DMS153 treated with DMSO at 0.1 percent for 48 hours (cell line): Measurements from ENCODE around the gene ADAMTS14.

Experiments used
- DNase-seq: peaks from one replicate; lab custom pipeline; 2025; ENCODE audit not compliant: unreplicated experiment; lab: John Stamatoyannopoulos, UW

The ADAMTS14 gene

DNA sequence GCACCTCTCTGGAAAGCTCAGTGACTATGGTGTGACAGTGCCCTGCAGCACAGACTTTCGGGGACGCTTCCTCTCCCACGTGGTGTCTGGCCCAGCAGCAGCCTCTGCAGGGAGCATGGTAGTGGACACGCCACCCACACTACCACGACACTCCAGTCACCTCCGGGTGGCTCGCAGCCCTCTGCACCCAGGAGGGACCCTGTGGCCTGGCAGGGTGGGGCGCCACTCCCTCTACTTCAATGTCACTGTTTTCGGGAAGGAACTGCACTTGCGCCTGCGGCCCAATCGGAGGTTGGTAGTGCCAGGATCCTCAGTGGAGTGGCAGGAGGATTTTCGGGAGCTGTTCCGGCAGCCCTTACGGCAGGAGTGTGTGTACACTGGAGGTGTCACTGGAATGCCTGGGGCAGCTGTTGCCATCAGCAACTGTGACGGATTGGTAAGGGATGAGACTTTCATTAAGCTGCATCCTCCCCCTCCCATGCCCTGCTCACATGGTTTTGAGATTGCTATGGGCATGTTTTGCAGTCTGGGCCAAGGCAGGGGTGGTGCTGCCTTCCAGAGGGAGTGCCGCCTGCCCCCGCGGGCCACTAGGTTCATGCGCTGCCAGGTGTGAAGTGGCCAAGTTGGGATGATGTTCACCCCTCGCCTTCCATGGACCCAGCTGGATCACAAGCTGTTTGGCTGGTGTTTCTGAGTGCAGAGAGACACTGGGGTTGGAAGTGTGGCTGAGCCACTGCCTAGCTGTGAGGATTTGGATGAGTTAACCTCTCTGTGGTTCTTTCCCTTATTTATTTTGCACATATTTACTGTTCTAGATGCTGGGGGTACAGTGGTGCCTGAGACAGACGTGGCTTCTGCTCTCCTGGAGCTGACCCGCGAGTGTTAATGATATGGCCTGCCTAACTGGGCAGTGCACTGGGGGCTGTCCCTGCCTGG is 2.5 kb downstream of the ADAMTS14 start:
- DNase-seq: no peak

DNA sequence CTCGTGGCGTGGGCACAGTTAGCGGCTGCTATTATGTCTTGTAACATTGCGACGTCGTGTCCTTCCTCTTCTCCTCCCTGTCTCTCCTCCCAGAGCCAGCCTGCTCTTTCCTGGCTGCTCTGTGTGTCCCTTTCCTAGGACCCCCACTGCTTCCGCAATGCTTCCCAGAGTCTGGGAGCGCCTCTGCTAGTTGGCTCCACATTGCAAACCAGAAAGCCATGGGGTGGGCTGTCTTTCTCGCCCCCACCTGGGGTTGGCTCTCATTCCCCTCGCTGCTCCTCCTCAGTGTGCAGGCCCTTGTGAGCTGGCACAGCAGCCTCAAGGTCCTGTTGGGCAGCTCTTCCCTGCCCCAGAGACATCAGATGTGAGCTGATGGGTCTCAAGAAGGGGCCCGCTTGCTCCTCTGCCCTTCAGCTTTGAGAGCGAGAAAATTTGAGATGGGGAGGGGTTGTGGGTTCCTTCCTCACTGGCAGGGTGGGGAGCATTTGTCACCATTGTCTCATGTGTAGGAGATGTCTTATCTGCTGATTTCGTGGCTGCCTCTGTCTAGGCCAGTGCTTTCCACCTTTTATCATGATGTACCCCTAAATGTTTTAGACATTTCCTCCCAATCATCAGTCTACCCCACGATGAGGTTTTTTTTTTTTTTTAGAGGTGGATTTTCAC is 3.3 kb downstream of the ADAMTS14 start:
- DNase-seq: no peak

DNA sequence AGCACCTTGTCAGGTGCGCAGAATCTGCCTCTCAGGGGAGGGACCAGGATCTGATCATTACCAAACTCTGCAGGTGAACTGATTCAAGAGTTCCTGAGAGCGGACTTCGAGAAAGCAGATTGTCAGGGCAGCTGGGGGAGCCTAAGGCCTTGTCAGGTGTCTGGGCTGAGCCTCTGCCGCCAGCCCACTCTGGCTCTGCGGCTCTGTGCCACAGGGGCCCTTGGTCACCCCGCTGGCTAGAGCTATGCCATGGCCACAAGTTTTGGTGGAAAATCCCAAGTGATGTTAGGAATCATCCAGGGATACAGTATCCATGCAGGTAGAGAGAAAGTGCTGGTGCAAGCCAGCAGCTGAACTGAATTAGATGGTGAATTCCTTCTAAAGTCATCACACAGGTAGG is 4.2 kb downstream of the ADAMTS14 start:
- no peak for DNase-seq

DNA sequence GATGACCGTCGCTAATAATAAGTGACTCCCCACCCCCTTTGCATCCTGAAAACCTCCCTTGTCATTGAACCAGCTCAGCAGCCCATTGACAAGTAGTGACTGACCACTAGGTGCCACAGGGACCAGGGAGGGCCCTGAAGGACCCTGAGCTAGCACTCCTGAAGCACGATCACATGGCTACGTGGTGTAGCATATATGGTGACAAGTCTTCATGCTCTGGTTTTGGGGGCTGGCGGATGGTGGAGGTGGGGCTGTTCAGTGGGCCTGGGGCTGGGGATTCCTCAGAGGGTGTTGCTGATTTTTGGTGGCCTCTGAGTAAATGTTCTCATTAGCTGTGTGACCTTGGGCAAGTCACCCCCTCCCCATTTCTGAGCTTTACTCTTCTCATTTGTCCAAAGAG is 4.7 kb downstream of the ADAMTS14 start:
- DNase-seq: no peak

DNA sequence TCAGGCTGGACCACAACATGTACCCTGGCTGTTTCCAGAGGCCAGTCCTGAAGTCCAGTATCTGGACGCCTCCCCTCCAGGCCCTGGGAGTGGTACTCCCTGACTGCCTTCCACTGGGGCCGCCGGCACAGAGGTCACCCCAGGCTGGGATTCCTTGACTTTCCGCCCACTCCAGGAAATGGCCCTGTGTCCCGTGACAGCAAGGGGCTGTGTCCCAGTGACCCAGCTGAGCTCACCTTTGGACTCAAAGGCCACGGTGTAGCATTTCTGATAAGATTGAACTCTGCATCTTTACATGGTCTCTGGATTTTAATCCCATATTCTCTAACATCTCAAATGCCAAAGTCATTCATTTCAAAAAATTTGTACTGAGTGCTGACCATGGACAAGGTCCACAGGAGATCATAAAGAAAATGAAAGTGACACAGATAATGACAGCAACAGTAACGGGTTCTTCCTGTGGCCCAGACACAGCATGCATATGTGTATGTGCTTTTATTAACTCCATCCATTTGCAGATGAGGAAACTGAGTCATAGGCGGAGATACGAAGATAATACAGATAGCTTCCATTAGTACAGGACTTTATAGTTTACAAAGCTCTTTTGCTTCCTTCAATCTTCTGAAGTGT is 5.4 kb downstream of the ADAMTS14 start:
- no peak for DNase-seq

DNA sequence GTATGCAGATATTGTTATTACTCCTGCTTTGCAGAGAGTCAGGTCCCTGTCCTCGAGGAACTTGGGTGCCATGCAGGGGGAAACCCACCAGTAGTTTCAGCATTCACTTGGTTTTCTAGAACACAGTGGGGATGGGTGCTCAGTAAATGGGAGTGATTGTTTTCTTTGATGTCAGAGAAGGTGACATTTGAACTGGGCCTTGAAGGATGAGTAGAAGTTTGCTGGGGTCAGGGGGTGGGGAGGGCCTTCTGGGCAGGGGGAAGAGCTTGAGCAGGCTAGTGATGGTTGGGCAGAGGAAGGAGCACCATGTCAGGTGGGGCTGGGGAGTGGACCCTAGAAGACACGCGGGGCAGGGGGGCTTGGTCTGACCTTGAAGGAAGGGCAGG is 5.9 kb downstream of the ADAMTS14 start:
- DNase-seq: no peak

DNA sequence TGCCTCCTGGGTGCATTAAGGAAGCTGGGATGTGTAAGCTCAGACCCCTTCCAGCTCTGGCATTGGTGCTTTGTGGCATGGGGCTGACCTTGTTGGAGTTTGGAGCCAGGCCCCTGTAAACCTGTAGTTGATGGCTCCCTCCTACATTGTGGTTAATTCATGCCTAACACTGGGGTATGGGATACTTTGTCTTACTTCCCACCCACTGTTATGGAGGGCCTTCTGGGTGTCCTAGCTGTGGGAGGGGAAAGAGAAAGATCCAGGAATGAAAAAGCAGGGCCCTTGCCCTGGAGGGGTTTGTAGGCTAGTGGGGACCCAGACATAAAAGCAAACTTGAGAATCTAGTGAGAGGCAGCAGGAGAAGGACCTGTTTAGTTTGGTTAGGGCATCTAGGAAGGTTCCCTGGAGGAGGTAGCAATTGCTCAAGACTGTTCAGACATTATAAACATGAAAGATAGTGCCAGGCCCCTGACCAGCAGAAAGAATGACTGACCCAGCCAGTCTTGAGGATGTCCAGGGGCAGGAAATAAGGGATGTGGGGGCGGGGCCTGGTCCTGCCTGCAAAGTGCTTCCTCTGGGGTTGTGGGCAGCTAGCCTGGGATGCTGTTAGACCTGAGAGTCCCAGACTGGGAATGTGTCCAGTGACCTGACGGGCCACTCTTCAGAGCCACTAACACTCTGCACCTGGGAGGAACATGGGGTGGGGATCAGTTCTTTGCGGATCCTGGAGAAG is 6.6 kb downstream of the ADAMTS14 start:
- no peak for DNase-seq

DNA sequence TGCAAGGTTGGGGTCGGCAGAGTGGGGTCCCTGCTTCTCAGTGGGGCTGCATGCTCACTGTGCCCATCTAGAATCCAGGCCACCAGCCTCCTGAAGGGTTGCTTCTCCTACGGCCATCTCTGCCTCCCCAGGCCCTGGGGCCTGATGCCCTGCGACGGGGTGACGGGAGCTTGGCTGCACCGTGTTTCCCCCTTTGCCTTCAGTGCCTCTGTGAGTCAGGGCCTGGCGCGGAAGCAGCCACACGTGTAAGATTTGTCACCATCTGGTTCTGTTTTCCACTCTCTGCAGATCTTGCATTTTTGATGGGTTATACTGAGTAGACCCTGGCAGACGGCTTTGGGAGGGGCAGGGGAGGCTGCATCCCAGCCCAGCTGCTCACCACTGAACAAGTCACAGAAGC is 7.2 kb downstream of the ADAMTS14 start:
- DNase-seq: no peak

DNA sequence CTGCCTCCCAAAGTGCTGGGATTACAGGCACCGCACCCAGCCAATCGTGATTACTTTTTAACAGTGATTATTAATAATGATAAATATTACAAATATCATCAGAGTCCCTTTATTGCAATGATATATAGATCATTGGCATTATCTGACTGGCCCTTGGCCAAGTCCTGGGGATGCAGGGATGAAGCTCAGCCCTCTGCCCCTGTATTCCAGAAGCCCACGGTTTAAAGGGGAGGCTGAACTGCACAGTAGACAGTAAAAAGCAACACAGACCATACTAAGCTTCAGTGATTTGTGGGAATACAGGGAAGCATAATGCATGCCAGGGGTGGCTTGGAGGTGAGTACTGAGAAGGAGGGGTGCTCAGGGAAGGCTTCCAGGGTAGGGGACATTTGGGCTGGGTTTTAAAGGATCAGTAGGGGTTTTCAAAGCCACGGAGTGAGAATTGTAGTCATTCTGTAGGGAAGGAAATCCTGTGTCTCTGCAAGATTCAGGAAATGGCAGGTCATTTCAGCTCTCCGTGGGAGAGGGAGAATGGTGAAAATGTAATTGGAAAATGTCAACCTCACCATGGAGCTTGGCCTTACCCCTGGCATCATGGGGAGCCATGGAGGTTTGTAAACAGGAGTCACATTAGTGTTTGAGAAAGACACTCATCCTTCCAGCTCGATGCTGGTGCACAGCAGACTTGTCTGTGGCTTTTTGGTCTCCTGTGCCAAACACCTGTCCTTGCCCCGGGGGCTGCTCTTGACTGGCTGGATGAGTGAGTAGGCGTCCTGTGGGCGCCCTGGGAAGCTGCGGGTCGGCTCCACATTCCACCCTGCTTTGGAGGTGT is 8.8 kb downstream of the ADAMTS14 start:
- no peak for DNase-seq

DNA sequence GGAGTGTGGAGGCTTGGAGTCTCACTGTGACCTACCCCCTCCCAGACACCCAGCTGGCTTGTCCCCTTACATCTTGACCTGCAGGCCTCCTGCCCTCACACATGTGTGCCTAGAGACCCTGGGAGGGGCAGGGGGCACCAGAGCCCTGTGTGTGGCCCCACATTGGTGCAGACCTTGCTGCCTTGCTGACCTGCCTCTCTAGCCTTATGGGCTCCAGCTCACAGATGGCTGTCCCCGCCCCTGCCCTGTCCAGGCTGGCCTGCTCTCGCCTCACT is 9.4 kb downstream of the ADAMTS14 start:
- DNase-seq: no peak

DNA sequence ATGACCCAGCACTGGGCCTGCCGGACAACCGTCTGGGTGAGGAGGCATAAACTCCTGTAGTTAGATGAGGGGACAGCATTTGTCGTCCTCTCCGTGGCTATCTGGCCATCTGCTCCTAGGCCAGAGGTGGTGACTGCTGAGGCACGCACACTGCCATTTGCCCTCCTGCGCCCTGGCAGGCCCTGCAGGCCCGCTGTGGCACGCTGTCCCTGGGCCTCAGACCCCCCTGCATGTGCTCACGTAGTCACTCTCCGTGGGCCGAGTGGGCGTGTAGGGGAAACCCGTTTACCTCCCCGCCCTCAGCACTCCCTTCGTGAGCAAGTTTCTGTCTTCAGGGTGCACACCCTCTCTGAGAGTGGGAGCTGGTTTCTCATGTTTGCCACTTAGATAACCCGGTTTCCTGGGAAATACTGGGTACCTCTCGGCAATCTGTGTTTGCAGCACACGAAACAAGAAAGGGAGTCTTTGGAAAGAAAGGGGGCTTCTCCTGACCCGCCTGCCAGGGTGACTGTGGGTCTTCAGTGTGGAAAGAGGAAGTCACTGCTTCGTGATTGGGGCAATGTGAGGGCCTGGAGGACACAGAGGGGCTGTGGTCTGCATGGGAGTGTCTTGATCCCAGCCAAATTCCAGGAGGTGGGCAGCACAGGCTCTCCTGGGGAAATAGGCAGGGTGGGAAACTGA is 10.8 kb downstream of the ADAMTS14 start:
- no peak for DNase-seq

DNA sequence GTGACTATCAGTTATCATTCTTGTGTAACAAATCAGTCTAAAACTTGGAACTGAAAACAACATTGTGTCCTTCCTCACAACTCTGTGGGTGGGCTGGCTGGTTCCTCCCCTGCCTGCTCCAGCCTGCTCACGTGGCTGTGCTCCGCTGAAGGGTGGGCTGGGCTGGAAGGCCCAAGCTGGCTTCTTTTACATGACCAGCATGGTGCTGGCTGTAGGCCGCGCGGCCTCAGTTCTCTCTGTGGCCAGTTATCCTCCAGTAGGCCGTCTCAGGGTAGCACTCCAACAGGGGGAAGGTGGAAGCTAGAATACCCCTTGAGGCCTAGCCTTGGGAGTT is 11.3 kb downstream of the ADAMTS14 start:
- DNase-seq: no peak

DNA sequence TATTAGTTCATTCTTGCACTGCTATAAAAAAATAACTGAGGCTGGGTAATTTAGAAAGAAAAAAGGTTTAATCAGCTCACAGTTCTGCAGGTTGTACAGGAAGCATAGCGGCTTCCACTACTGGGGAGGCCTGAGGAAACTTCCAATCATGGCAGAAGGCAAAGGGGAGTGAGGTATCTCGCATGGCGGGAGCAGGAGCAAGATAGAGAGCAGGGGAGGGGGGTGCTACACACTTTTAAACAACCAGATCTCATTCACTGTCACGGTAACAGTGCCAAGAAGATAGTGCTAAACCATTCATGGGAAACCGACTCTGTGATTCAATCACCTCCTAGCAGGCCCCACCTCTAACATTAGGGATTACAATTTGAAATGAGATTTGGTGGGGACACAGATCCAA is 11.6 kb downstream of the ADAMTS14 start:
- no peak for DNase-seq

DNA sequence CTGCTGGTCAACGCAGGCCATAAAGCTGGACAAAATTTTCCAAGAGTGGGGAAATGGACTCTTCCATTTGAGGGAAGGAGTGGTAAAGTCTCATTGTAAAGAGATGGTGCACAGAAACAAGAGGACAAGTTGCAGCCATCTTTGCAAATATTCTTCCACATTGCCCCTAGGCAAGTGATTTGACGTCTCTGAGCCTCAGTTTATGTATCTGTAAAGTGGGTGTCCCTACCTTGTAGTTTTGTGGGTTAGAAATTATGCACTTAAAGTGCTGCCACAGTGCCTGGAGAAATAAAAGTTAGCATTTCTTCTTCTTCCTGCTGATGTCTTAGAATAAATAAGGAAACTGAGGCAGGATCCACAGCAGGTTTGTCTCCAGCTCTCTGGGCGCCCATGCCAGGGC is 12.1 kb downstream of the ADAMTS14 start:
- no peak for DNase-seq

DNA sequence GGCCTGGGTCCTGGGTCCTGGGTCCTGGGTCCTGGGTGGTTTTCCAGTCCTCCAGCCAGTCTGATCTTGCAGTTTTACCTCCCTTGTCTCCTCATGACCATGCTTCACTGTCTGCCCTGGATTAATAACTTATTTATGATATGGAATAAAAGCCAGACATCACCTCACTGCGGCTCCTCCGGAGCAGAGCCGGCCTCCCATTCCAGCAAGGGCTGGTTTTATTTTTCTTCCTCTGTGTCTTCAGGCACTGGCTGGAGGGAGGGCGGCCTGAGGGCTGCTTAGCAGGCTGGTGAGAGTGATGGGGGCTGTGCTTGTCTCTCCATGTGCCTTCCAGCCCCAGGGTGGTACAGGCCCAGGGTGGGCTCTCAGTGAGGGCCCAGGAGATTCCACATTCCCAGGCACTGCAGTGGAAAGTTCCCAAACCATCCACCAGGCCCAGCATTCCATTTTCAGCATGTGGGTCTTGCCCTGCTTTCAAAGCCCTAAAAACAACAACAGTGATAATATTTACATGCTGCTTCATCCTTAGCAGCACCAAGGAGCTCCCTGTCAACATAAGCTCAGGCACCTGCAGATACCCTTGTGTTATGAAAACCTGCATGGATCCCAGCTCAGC is 12.6 kb downstream of the ADAMTS14 start:
- no peak for DNase-seq

DNA sequence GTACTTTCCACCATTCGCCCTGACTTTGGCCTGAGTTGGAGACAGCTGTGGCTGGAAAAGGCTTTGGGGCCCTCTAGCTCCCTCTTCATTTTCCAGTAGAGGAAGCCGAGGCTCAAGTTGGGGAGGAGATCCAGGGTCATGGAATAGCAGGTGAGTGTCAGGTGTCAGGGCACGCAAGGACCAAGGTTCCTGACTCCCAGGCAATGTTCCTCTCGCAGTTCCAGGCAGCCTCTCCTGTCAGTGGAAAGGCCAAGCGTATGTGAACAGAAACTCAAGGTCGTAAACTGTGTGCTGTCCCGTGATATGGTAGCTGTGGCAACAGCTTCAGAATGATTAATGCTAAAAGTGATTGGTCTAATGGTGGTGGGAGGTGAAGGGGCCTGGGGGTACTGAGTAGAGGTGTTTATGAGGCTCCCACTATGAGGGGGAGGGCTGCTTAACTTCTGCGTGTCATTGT is 13.2 kb downstream of the ADAMTS14 start:
- DNase-seq: no peak

DNA sequence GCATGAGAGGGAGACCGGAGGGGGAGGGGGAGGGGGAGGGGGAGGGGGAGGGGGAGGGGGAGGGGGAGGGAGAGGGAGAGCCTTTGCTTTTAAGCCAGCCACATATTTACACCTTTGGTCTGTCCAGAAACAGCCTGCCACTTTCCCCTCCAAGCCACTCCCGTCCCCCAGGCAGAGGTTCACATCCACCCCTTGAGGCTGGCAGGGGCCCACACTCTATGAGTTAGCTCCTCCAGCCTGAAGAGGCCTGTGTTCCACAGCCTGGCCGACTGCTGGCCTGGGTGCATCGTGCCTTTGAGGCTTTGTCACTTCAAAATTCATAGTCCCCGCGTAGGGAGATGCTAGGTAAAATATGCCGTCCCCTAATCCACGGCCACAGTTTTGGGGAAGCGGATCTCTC is 16.5 kb downstream of the ADAMTS14 start:
- no peak for DNase-seq

DNA sequence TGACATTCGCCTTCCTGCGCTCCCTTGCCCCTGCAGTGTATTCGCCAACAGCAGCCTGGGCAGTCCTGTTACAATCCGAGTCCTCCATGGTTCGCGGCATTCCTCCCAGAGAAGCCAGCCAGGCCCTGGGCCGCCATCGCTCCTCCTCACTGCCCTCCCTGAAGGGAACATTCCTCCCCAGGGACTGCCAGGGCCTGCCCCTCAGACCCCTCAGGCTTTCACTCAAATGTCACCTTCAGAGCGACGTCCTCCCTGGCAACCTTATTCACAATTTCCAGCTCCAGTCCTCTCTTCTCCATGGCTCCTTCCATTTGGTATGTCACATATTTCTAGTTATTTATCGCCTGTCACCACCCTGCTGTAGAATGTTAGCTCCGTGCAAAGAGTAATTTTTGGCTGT is 17.4 kb downstream of the ADAMTS14 start:
- DNase-seq: no peak

DNA sequence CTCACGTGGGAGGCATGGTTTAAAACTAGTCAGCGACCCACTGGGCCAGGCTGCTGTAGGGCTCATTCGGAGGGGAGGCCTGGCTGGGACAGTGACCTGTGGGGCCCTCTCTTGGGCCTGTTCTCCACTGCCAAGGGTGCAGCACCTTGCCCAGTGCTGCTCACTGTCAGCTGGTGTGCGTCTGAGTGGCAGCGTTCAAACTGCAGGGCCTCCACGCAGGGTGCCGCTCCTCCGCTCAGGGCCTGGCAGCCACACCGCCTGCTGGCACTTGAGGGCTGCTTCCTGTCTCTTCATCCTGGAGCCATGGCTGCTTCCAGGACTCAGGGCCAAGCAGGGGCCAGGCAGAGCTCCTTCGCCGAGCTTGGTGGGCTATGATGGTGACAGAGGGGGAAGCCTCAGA is 18.3 kb downstream of the ADAMTS14 start:
- DNase-seq: no peak

DNA sequence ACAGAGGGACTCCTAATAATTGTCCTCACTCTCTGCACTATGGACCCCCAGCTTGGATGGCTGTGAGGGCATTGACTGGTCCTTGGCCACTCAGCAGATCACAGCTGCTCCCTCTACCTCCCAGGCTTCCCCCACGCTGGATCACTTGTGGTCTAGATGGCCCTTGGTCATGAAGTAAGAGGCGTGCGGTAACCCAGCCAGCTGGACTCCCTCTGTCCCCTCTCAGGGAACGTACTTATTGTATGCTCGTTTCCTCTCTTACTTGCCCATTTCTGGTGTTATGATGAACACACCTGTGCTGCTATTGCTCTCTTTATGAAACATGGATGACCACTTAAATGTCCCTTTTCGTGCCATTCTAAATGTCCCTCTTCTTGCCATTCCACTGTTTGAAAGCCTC is 19.3 kb downstream of the ADAMTS14 start:
- DNase-seq: no peak
